ENCODE measurements around the gene SLC35B2.
"Not testable (repeated sequence)": the region's sequence is repeated elsewhere in the genome, so short reads cannot be mapped to it uniquely, and the experiment has no call there.

Gene SLC35B2

DNA sequence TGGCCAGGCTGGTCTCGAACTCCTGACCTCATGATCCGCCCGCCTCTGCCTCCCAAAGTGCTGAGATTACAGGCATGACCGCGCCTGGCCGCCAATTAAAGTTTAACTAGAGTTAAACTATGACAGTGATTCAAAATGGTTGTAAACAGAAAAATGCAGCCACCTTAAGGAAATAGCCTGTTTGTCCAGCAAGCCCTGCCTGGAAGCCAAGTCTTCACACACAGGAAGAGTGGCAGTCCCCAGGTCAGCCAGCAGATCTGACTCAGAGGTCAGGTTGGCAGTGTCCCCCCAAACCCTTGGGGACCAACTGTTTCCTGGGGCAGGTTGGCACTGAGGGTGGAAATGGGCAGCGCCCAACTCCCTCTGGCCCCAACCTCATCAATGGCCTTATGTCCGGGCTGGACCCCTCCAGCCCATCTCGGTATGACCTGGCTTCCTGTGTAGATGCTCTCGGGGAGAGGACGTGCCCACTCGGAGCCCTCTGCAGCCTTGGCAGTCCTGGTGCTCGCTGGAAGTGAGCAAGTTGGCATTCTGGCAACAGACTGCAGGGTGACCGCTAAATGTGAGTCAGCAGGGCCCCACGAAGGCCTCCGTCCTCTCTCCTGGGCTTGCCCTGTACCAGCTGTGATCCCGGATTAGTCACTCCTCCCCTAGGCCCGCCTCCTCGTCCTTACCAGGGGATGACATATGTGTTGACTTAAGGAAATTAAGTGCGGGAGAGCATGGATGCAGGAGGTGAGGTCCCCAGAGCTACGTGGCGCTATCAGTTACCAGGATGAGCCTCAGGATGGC, 20.1 kb downstream of the SLC35B2 start:
- H3K4me3 ChIP-seq (ENCODE audit: low read depth, low read length): peak overlapping the region; percentile 81
- TF ChIP-seq CTCF (conservative IDR thresholded peaks at IDR 0.05; ENCODE audit: low read depth, low read length): no peak
- DNase-seq (ENCODE audit: low read depth): peak; percentile 85

DNA sequence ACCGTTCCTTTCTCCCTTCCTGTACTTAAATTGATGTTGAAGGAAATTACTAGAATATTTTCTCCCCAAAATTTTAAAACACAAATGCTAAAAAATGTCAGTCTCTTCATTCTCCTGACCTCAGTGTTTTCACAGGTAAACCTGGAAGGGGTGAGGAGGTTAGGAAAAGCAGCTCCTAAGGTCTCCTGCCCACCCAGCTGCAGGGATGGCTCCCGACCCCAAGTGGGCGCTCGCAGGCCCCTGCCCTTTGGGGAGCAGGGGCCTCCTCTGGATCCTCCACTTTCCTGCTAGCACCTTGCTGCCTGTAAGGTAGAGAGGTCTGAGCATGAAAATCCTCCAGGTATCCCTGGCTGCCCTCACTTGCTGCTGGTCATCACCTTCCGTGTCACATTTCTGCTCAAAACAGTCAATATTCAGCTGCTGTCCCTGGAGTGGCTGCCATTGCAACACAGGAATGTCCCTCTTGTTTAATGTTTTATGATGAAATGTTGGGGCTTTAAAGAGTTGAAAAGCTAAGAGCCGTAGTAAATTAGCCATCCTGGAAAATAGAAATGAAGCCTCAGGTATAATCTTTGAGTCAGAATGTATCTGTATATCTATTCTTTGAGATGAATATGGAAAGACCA, 21.3 kb downstream of the SLC35B2 start:
- no peak for TF ChIP-seq CTCF (conservative IDR thresholded peaks at IDR 0.05; ENCODE audit: low read depth, low read length)
- H3K4me3 ChIP-seq (ENCODE audit: low read depth, low read length): no peak overlapping the region
- no peak for DNase-seq (ENCODE audit: low read depth)

DNA sequence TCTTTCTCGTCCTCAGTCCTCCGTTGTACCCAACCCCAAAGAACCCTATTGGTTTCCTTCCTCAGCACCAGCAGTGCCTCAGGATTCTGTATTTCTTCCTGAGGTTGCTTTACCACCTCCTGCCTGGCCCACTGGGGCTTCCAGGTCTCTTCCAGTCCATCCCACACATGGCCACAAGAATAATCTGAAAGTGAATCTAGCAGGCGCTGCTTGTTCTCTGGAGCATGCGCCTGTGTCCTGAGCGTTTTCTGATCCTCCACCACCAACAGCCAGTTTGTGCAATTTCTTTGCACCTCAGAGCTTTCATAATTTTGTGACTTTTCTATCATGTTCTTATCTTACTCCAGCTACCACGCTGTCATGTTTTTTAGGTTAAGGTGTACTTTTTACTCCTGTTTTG, 22.1 kb downstream of the SLC35B2 start:
- no peak for TF ChIP-seq CTCF (conservative IDR thresholded peaks at IDR 0.05; ENCODE audit: low read depth, low read length)
- no peak for DNase-seq (ENCODE audit: low read depth)

GRCh38 chr6:44234101-44235025, 23.0 kb downstream of the SLC35B2 start:
- TF ChIP-seq CTCF (conservative IDR thresholded peaks at IDR 0.05; ENCODE audit: low read depth, low read length): peak; percentile 86
- no peak overlapping the region for H3K4me3 ChIP-seq (ENCODE audit: low read depth, low read length)
- DNase-seq (ENCODE audit: low read depth): peak; percentile 87

More for the DNA sequence above, 22.1 kb downstream of the SLC35B2 start:
- no peak overlapping the region for H3K4me3 ChIP-seq (ENCODE audit: low read depth, low read length)

GRCh38 chr6:44233567-44234100, 23.7 kb downstream of the SLC35B2 start:
- no peak overlapping the region for H3K4me3 ChIP-seq (ENCODE audit: low read depth, low read length)
- no peak for DNase-seq (ENCODE audit: low read depth)
- no peak for TF ChIP-seq CTCF (conservative IDR thresholded peaks at IDR 0.05; ENCODE audit: low read depth, low read length)

- H3K4me3 ChIP-seq (ENCODE audit: low read depth, low read length): no peak overlapping the region
- no peak for TF ChIP-seq CTCF (conservative IDR thresholded peaks at IDR 0.05; ENCODE audit: low read depth, low read length)
- no peak for DNase-seq (ENCODE audit: low read depth)
Measured at GRCh38 chr6:44232676-44233566, 24.4 kb downstream of the SLC35B2 start.

DNA sequence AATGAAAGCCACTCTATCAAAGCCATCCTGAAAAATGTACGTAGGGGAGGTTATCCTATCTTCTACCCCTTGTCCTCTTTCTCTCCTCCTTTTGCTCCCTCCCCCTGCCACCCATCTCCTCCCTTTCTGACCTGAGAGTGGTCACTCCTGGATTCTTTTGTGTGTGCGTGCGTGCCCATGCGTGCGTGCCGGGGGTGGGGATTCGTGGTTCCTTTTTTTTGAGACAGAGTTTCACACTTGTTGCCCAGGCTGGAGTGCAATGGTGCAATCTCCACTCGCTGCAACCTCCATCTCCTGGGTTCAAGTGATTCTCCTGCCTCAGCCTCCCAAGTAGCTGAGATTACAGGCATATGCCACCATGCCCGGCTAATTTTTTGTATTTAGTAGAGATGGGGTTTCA, 25.9 kb downstream of the SLC35B2 start:
- H3K4me3 ChIP-seq (ENCODE audit: low read depth, low read length); DNase-seq (ENCODE audit: low read depth): not testable (repeated sequence)

Data from choroid plexus epithelial cell (primary cell).